GM13976 (cell line): Measurements from ENCODE around the gene CPVL.

ENCODE experiments used
- DNase-seq: peaks from one replicate; pipeline ENCODE4 v3.0.0; 2012; ENCODE audit warnings: low spot score
- in situ Hi-C: fragments of 300-500 bp; cut with MboI; formaldehyde crosslinking; loops from one replicate; pipeline ENCODE4 v1.12.0; 2022; ENCODE audit warnings: low sequenced_read_pairs, mixed read lengths, inconsistent platforms; ENCODE audit not compliant: unreplicated experiment
- TF ChIP-seq, protein P1 (sequence below): IDR thresholded peaks from 2 replicates; pipeline ENCODE4 v1.5.1; 2012; ENCODE audit warnings: borderline replicate concordance, mild to moderate bottlenecking; ENCODE audit not compliant: insufficient read depth; ENCODE audit errors: extremely low read depth, missing control alignments, control extremely low read depth

The CPVL gene

GRCh38 chr7:29146057-29146706, at the start of gene CPVL:
CPVL (minus strand) TSS chr7:29146537; CDS start chr7:29121061, 25,476 bp downstream.
- TF ChIP-seq, protein P1, sequence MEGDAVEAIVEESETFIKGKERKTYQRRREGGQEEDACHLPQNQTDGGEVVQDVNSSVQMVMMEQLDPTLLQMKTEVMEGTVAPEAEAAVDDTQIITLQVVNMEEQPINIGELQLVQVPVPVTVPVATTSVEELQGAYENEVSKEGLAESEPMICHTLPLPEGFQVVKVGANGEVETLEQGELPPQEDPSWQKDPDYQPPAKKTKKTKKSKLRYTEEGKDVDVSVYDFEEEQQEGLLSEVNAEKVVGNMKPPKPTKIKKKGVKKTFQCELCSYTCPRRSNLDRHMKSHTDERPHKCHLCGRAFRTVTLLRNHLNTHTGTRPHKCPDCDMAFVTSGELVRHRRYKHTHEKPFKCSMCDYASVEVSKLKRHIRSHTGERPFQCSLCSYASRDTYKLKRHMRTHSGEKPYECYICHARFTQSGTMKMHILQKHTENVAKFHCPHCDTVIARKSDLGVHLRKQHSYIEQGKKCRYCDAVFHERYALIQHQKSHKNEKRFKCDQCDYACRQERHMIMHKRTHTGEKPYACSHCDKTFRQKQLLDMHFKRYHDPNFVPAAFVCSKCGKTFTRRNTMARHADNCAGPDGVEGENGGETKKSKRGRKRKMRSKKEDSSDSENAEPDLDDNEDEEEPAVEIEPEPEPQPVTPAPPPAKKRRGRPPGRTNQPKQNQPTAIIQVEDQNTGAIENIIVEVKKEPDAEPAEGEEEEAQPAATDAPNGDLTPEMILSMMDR: no peak
- in situ Hi-C loops: no loop called here
- no peak for DNase-seq

GRCh38 chr7:29194594-29195427, 48.5 kb upstream of the CPVL start, which contains the start of gene CHN2:
CHN2 (plus strand) TSS chr7:29194775.
- DNase-seq: peak; percentile 48
- in situ Hi-C loops: no loop called here

DNA sequence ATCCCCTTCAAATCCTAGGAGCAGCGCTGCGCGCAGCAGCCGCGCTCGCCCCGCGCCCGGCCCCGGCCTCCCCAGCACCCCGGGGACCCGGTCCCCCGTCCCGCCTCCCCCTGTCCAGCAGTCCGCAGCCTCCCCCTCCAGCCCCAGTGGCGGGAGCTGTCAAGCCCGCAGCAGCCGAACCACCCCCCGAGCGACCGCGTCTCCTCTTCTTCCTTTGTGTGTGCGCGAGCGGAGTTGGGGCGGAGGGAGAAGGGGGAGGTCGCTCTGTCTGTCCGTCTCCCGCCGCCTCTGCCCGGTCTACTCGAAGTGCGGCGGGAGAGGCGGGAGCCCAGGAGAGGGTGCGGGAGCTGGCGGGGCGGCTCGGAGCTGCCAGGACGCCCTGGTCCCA, 47.9 kb upstream of the CPVL start:
- DNase-seq: no peak
- in situ Hi-C loops: no loop called here
- TF ChIP-seq, protein P1: no peak

More at GRCh38 chr7:29194594-29195427, 48.5 kb upstream of the CPVL start, which contains the start of gene CHN2:
- TF ChIP-seq, protein P1: no peak

DNA sequence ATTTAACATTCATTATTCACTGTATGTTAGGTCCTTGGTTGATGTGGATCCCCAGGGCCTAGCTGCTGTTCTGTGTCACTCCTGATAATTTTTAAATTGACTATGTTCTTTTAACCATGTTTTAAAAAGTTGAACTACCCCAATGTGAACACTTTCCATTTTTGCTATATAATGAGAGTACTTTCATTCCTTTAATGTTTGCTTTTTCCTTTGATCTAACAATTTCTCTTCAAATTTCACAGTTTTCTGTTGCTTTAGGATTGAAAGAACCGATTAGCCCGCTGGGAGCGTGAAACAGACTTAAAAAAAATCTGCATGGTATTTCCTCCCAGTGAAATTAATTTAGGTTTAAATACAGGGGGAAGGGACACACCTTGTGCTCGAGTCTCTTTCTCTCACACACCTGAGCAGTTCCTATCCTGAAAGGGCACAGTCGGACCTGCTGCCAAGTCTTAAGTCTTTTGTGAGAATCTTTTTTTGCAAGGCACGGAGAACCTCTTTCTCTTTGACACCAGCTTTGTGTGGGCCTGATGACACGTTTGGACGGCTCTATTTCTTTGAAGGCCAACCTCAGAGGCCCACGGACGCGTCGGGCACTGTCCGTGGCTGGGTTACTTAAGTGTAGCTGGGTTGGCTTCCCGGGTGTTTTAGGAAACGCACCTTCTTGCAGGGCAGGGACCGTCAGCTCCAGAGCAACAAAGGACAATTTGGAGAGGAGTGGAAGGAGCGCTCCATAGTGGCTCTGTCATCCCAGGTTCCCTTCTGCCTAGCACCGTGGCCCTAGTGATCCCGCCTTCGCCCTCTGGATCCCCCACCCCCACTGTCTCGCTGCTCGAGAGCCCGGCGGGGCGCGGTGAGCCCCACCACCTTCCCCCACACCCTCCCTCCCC, 47.2 kb upstream of the CPVL start:
- TF ChIP-seq, protein P1: no peak
- DNase-seq: no peak
- in situ Hi-C loops: no loop called here

DNA sequence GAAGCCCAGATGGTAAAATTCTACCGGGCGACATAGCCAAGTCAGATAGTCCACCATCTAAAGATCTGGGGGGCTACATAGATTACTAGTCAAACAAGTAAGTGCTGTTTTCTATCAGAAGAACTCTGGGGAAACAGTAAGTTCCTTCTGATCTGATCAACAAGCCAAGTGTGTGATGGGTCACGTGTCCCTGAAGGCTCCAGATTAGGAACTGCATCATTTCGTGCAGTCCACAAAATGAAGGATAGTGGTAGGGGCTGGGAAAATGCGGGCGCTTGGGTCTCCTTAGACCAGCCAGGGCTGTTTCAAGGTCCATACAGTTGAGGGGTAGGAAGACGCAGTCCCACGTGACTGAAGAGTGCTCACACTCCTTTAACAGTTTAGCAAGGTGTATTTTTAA, 46.5 kb upstream of the CPVL start:
- no peak for DNase-seq
- in situ Hi-C loops: no loop called here
- TF ChIP-seq, protein P1: no peak

DNA sequence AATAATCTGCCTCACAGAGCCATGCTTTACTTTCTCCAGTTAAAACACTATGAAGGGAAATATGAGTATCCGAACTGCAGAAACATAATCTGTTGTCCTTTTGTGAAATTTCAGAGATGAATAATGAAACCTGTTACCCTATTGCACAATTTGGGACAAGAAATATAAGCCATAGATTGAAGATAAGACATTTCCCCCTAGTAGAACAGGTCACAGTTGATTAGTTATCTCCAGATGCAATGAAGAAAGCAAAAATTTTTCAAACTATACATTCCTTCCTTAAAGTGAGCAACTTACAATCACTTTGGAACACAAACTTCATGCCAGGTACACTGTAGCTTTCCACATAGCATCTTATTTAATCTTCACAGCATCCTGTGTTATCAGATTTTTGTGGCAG, 46.0 kb upstream of the CPVL start:
- DNase-seq: no peak
- in situ Hi-C loops: no loop called here
- TF ChIP-seq, protein P1: no peak
